H1 (cell line): ENCODE data around the gene SERGEF. TPM values are rescaled to one million over a fixed set of nuclear protein-coding genes. Genes with fewer than 3 reads are reported as not detected.

Experiments
- CHD1 ChIP-seq: IDR thresholded peaks from 2 replicates; pipeline ENCODE4 v1.6.1; 2012; ENCODE audit warnings: low read depth, low read length, improper control_type of control experiment
- CHD7 ChIP-seq: fragments of 300-600 bp; sonication (generic); IDR thresholded peaks from 2 replicates; pipeline ENCODE4 v1.7.1; 2012; ENCODE audit warnings: low read length, moderate library complexity, mild to moderate bottlenecking, inconsistent platforms; ENCODE audit not compliant: insufficient replicate concordance
- polyA plus RNA-seq, 7 experiments: library from polyadenylated mRNA; depleted of rRNA in 3 of 7; stranded (reverse) in 5 of 7; unstranded in 2 of 7; fragments of >200 nt in 5 of 7; fragments of 200-250 nt in 2 of 7; gene quantifications; 1 replicate in 5 of 7; 2 replicates in 1 of 7; 4 replicates in 1 of 7; pipeline versions ENCODE4 v1.2.1 to v1.2.3, GENCODE V29; 2011 to 2013; ENCODE audit warnings: missing spikeins in 2 of 7, mixed read lengths in 2 of 7
- total RNA-seq: library from RNA; stranded (reverse); fragmentation: NEBNext Ultra II Directional; extraction: Animal tissue kit (Norgen Biotek cat#: 25700); gene quantifications from 2 replicates; pipeline ENCODE4 v1.2.1, GENCODE V29; 2021

SERGEF gene
- total and polyA plus RNA-seq, 2 of the 8 experiments (the other 6 are each of a cell fraction or from before 2014, with no cell fraction given) = 16.6 to 28.8 TPM

- TF ChIP-seq CHD7 (no peak), CHD1 (no peak)
Observed at GRCh38 chr11:17798253-17798652, 214.6 kb downstream of the SERGEF start (continued).
